GM19099 (cell line): Measurements from ENCODE around the gene MT4.

ENCODE experiments used
- POLR2A ChIP-seq: IDR thresholded peaks from 3 replicates; pipeline ENCODE4 v1.6.1; 2011; ENCODE audit warnings: low read depth; ENCODE audit not compliant: insufficient read length; ENCODE audit errors: extremely low read depth

Gene MT4

GRCh38 chr16:56588781-56589140 lies 23.9 kb downstream of the MT4 start:
- TF ChIP-seq POLR2A, result no peak

GRCh38 chr16:56589141-56590039 lies 24.5 kb downstream of the MT4 start, which contains the start of gene MT3:
TSS of gene MT3 (plus strand) at chr16:56589528. CDS start at chr16:56589591, 63 bp downstream.
- no peak for TF ChIP-seq POLR2A

DNA sequence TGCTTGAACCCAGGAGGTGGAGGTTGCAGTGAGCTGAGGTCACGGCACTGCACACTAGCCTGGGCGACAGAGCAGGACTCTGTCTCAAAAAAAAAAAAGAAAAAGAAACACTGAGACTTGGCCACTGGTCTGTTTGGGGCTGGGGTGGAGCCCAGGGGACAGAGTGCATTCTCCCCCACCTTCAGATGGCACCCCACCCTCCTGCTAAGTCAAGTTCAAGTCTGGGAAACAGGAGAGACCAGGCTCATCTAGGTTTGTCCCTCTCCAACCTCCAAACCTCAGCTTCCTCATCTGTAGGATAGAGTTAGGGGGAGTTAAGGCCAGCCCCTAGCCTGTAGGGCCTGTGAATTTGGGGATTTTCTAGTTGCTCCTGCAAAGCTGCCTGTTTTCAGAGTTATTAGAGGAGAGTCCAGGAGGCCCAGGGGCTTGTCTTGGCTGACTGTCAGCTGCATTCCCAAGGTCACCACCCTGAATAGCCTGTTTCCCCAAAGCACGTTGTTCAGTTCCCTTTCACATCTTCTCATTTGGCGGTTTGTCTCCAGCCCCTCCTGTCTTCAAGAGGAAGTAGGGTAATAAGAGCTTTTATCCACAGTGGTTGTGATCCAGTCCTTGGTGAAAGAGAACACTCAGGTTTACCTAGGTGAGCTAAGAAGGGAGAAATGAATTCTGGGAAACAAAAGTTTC lies 26.6 kb downstream of the MT4 start:
- no peak for TF ChIP-seq POLR2A

- no peak for TF ChIP-seq POLR2A
Observed at GRCh38 chr16:56593573-56594291, 28.9 kb downstream of the MT4 start.

DNA sequence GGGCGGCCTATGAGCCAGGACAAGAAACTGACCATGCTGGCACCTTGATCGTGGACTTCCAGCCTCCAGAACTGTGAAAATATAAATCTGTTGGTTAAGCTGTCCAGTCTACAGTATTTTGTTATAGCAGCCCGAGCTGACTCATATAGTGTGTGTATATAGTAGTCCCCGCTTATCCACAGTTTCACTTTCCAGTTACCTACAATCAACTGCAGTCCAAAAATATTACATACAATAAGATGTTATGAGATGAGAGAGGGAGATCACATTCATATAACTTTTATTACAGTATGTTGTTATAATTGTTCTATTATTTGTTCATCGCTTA lies 29.4 kb downstream of the MT4 start:
- no peak for TF ChIP-seq POLR2A

- TF ChIP-seq POLR2A, result no peak
Observed at GRCh38 chr16:56600398-56600999, 35.6 kb downstream of the MT4 start.

DNA sequence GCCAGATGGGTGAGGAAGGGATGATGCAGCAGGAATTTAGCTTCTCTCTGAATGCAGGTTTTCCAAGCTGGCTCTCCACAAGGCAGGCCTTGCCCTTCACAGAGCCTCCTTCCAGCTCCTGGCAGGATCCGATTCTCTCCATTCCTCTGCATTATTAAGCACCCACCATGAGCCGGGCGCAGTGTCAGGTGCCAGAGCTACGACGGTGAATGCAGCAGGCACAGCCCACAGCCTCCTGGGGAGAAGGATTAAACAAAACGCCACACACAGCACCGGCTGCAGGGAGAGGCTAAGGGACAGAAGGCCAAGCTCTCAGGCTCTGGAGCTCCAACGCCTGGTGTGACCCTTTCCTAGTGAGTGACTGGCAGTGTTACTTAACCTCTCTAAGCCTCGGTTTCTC lies 36.5 kb downstream of the MT4 start:
- TF ChIP-seq POLR2A, result no peak

DNA sequence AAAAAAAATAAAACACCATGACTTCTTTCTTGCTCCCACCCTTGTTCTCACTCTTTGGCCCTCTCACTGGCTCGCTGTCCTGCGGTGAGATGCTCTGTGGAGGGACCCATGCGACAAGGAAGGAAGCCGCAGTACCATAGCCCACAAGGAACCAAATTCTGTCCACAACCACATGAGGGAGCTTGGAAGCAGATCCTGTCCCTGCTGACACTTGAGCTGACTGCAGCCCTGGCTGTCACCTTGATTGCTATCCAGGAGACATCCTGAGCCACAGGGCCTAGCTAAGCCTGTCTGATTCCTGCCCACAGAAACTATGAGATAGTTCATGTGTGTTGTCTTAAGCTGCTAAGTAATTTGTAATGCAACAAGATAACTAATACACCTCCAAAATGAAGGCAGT lies 38.7 kb downstream of the MT4 start:
- TF ChIP-seq POLR2A, result no peak

DNA sequence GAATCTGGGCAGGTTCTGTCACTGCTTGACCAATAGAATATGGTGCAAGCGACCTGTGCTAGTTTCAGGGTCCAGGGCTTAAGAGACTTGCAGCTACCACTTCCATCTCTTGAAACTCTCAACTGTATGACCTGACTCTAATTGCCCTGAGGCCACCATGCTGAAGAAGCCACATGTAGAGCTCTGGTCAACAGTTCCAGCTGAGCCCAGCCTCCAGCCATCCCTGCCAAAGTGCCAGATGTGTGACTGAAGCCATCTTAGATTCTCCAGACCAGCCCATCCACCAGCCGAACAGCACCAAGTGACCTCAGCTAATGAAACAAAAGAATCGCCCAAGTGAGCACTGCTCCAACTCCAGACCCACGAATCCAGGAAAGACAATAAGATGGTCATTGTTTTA lies 40.1 kb downstream of the MT4 start:
- no peak for TF ChIP-seq POLR2A

DNA sequence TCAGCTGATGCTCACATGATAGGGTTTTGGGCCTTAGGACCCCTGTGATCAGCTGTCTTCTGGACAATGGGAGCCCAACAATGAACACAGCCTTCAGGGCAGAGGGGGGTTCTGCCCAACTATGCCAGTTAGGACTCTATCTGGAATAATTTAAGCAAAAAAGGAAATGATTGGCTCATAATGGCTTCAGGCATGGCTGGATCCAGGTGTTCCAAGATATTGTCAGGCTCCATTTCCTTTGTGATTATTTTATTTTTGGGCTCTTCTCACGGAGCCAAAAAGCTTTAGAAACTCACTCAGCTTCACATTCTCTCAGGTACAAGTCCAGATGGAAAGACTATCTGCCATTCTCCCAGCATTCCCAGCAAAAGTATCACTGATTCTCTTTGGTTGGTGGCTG lies 40.6 kb downstream of the MT4 start:
- TF ChIP-seq POLR2A, result no peak

GRCh38 chr16:56606071-56606475 lies 41.2 kb downstream of the MT4 start:
- no peak for TF ChIP-seq POLR2A

- TF ChIP-seq POLR2A, result no peak
Observed at GRCh38 chr16:56606476-56607108, 41.7 kb downstream of the MT4 start.

DNA sequence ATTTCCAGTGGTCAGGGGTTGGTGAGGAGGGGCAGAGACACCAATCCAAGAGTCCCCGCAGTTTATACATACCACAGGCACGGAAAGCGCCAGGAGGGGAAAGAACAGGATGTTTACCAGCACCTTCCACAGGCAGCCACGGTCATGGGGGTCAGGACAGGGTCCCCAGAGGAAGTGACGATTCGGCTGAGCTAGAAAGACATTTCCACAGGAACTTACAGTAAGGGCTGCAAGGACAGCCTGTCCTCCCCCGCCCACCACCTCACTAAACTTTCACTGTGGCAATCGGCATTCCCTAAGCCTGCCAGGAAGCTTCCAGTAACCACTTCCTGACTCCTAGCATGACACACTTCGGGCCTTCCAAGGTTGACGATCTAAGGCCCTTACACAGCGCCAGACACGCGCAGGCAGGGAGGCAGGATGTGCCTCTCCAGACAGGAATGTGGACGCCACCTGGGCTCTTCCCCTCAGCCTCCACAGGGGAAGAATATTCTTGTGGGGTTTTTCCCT lies 42.3 kb downstream of the MT4 start:
- TF ChIP-seq POLR2A, result no peak

GRCh38 chr16:56607675-56608042 lies 42.8 kb downstream of the MT4 start:
- no peak for TF ChIP-seq POLR2A
